HG03457 (cell line): ENCODE data around the gene GIMAP8.
"Not testable (repeated sequence)": the region's sequence is repeated elsewhere in the genome, so short reads cannot be mapped to it uniquely, and the experiment has no call there.

Experiments
- ATAC-seq: cut with Tn5 transposase; IDR thresholded peaks from one replicate; pipeline ENCODE4 v1.9.1; 2021; ENCODE audit warnings: moderate number of reproducible peaks; ENCODE audit not compliant: unreplicated experiment

Gene GIMAP8

DNA sequence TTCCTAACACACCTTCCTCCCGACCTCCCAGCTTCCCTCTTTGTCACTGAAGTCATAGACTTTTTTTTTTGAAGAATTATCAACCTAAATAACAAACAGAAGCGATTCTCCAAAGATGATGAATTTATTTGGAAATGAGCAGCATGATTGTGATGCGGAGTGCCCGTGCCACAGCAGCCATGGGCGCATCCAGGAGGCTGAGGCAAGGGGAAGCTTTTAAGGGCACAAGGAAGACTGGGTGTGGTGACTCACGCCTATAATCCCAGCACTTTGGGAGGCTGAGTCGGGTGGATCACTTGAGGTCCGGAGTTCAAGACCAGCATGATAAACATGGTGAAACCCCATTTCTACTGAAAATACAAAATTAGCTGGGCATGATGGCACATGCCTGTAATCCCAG, 16.2 kb upstream of the GIMAP8 start:
- no peak for ATAC-seq

DNA sequence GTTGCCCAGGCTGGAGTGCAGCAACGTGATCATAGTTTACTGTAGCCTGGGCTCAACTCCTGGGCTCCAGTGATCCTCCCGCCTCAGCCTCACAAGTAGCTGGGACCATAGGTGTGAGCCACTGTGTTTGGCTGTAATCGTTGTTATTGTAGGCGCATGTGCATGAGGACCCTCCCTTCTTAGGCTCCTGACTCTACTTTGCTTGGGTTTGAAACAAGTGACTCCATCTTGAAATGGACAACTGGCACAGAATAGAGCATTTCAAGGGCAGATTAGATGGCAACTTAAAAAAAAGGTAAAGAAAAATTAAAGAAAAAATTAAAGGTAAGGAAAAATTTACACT, 15.4 kb upstream of the GIMAP8 start:
- no peak for ATAC-seq

DNA sequence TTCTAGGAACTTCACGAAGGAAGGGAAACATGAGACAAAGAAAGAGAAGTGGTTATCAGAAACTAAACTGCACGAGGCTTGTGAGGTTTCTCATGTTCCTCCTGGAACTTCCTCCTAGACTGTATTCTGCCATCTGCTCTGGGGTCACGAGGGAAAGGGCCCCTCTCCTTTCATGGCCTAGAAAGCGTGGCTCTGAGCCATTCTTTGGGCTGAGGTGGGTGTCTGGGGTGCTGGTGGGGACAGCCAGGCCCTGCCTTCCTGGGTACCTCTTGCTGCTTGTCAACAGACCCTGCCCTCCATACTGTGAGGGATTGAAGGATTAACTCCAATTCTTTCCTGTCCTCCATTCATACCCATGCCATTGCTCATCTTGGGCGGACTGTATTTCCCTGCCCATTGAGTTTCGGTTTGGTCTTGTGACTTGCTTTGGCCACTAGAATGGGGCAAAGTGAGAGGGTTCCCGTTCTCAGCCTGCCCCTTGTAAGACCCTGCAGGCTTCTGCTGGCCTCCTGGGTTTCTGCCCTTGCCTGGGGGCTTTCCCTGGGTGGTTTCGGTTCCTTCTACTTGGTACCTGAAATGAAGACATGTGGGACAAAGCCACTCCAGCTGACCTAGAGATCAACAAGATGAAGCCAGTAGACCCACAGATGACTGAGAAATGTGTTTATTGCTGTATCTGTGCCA, 14.9 kb upstream of the GIMAP8 start:
- peak; percentile 90 for ATAC-seq

DNA sequence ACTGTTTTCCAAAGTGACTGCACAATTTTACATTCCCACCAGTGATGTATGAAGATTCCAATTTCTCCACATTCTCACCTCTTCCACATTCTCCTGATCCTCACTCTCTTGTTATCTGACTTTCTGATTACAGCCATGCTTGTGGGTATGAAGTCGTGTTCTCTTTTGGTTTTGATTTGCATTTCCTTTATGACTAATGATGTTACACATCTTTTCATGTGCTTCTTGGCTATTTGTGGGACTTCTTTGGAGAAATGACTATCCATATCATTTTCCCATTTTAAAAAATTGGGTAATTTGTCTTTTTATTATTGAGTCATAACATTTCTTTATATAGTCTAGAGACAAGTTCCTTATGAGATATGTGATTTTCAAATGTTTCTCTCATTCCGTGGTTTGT, 10.5 kb upstream of the GIMAP8 start:
- no peak for ATAC-seq

DNA sequence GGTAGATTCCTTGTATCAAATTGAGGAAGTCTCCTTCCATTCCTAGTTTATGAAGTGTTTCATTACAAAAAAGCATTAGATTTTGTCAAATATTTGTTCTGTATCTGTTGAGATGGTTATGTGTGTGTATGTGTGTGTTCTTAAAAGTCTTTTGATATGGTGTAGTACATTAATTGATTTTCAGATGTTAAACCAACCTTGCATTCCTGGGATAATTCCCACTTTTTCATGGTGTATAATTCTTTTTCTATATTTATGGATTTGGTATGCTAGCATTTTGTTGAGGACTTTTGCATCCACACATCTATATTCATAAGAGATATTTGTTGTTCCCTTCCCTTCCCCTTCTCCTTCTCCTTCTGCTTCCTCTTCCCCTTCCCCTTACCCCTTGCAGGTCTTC, 8.9 kb upstream of the GIMAP8 start:
- ATAC-seq, result no peak

DNA sequence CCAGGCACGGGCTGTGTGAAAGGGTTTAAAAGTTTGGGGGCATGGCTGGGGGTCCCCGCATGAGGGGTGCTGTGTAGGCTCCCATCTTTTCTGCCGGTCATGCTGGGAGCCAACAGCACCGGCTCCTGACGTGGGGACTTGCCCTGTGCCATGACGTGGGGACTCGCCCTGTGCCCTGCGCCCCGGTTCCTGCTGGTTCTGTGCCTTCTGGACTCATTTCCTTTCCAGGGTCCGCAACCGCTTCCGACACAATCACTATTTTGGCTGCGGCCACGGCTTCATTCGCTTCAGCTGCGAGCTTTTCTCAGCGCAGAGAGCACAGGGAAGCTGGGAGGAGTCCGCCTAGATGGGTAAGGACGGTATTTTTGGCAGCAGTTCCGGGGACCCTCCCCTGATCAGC, 7.6 kb upstream of the GIMAP8 start:
- no peak for ATAC-seq

DNA sequence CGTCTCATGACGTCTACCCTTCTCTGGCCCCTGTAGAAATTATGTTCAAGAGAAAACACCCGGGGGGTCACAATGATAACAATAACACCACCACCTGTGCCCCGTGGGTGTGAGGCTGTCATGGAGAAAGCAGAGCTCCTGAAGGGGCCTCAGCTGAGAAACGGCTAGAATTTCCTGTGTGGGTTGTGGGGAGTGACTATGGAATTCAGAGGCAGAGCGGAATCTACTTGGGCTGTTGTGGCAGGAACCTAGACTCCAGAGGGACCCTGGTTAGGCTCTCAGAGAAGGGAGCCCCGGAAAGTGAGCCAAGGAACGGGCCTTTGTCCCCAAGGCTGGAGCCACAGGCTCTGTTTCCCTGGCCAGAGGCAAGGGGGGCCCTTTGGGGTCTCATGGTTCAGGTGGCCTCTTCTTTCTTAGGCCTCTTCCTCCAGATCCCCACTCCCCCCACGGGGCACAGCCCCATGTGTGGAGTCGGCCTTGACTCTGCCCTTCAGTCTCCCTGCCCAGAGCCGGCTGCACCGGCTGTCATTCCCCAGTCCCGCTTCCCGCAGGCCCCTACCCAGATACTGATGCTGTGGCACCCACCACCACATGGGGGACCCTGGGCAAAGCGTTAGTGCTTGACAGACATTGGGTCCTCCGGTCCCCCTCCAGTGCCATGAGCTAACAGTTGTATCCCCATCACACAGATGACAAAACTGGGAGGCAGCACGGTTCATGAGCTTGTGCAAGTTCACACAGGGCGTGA, 6.5 kb upstream of the GIMAP8 start:
- no peak for ATAC-seq

DNA sequence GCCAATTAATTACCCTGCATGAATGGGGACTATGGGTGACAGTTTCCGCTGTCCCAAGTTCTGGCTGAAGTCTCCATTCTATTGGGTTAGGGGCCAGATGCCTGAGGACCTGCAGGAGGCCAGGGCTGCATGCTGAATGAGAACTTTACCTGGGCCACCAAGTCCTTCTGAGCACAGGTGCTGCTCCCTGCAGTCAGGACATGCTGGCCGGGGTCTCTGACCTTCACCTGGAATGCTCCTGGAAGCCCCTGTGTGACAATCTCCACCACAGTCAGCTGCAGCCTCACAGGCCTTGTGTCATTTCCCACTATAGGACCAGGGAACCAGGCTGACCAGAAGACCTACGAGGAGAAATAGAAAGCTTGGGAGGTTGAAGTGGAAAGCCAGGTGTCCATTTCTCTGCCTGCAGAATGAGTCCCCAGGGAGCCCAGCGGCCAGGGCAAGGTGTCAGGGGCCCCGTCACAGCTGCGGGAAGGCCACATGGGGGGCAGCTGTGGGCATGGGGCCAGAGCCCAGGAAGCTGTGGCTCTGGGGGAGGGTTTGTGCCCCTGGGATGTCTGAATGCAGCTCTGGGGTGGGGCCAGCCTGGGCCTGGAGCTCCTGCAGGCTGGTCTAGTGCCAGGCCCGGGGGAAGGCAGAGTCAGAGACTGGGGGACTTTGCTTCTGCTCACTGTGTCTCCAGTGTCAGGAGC, 5.6 kb upstream of the GIMAP8 start:
- no peak for ATAC-seq

DNA sequence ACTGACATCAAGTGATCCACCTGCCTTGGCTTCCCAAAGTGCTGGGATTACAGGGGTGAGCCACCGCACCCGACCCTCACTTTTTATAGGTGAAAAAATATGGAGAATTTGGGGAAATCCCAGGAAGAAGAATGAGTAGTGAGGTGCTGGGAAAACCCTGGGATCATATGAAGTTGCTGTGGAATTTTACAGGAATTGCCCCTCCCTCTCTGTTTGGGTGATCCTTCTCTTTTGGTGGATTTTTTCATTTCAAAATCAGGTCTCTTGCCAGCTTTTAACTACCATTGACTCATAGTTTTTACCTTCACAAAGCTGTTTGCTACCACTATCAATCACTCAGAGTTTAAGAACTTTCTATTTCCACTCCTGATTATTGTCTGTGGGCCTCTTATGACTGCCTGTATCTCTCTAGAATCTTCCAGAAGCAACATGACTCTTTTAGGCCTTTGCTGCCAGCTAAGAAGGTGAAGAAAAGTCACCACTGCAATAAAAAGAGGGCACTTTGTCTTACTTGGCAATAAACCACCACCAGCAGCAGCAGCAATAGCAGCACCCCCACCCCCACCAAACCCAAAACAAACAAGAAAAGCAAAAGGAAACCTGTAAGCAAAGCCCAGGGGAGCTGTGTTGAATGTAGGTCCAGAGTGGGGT, 4.0 kb upstream of the GIMAP8 start:
- ATAC-seq, result no peak

DNA sequence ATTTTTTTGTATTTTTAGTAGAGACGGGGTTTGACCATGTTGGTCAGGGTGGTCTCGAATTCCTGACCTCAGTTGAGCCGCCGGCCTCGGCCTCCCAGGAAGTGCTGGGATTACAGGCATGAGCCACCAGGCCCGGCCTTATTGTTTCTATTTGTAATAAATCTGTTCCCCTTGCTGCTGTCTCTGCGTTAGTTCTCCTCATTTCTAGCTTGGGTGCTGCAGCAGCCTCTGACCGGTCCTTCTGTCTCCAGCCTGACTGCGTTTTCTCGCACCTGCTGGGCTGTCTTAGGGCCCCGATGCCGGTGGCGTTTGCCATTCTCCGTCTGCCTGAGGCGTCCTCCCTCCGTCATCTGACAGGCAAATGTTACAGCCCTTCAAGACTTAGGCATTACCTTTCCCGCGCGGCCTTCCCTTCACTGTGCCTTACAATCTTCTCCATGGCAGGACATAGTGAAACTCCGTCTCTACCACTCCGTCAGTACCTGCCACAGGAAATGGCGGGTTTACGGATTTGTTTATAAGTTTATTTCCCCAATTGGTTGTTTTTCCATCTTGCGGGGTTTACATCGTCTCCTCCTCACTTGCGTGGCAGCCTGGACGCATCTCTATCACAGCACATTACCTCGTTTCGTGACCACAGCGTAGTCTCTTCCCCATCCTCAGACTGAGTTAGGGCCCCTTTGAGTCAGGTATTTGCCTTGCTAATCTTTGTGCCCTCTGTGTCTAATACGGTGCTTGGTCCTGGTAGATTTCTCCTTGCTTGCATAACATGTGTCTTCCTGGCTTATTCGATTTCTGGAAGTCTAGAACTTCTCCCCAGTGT, 2.3 kb upstream of the GIMAP8 start:
- ATAC-seq, result peak; percentile 6

DNA sequence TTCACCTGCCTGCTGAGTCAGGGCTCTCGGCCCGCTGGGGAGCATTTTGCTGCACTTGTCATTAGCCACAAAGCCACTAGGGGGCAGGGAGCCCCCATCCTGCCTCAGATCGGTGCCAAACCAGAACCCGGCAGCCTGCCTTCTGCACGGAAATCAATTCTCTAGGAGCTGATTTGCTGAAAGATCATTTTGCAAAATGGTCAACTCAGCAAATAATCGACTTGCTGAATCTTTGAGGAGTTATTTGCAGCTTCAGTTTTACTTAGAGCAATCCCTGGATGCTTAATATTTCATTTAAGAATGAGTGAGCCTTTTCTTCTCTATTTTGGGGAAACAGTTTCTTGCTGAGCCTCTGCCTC, 1.7 kb upstream of the GIMAP8 start:
- ATAC-seq, result peak; percentile 50

DNA sequence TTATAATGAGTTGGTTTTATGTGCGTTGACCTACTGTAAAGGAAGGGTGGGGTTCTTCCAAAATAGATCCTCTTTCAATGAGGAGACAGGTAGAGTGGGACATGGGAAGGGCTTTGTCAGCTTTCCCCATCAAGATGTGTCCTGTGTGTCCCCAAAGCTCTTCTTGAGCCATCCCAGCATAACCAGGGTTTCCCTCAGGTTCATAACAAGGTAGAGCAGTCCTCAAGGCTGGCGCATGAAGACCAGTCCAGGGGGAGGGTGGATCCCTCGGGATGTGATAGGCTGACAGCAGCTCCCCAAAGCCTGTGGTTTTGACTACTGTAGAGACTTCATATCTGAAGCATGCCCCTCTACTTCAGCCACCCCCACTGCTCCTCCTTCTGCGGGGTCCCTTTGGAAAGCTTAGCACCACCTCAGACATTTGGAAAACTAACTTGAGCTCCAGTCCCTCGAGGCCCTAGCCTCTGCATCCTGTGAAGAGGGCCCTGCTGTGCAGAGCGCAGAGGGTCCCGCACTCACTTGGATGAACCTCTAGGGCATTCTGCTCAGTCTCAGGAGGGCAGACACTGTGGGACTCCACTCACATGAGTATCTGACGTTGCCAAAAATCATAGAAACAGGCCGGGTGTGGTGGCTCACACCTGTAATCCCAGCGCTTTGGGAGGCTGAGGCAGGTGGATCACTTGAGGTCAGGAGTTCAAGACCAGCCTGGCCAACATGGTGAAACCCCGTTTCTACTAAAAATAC, 1.1 kb upstream of the GIMAP8 start:
- ATAC-seq, result no peak

DNA sequence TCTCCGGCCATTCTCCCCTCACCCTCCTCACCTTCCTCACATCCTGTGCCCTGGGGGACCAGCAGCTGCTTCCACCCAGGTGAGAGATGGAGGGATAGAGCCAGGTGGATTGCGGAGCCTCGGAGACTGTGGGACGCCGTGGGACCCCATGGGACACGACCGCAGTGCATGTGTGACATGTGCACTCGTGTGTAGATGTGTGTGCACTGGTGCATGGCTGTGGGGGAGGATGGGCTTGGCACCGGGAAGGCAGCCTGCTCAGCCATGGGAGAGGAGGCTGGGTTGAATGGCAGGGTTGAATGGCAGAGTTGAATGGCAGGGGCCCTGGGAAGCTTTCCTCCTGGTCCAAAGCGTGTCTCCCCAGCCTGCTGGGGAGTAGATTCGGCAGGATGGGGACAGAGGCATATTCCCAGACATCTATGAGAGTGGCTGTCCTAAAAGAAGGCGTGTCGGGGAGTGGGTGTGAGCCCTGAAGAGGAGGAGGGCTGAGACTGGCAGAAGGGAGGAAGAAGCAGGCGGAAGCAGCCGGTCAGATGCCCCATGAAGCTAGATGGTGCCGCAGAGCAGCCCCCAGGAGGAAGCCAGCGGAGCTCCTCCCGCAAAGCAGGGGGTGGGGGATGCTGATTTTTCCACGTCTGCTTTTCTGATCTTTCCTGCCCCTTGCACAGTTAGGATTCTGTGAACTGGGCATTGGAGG, 815 bp downstream of the GIMAP8 start:
- no peak for ATAC-seq

DNA sequence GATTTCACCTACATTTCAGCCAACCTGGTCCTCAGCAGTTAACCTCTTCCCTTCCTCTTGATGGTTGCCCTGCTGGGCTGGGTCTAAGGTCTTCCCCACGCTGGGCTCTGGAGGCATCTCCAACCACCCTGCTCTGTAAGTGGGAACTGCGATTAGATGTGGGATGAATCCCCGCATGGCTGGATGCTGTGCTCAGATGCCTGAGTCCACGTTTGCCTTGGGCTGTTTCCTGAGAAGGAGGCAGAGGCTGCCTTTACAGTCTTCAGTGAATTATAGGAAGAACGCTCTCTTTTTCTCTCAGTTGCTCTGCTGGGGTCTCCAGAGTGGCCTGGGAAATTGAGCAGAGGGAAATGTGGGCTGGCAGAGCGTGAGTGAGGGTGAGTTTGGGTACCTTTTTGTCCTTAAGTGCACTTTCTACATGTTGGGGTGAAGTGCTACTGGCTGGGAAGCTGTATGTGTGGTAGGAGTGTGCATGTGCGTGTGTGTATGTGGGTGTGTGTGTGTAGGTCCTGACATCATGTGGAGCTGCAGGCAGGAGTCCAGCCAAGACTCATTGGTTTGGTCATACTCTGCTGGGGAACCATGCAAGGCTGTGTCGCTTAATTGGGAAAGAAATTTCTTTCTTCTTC, 1.5 kb downstream of the GIMAP8 start:
- ATAC-seq, result no peak

DNA sequence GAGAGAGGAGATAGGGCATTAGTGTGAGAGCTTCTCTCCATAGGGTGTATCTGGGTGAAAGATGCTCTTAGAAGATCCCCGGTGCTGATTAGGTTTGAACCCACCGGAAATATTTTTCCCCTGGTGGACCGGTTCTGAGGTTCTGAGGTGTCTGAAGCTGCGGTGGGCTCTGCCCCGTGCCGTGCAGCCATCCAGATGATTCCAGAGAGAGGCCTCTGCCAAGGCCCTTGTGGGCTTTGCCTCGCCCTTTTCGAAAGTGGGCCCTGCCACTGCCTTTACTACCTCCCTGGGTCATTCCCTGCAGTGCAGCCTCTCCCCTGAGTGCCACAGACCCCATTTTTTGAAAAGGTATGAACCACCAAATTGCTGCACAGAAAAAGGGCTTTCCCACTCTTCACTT, 2.8 kb downstream of the GIMAP8 start:
- no peak for ATAC-seq

DNA sequence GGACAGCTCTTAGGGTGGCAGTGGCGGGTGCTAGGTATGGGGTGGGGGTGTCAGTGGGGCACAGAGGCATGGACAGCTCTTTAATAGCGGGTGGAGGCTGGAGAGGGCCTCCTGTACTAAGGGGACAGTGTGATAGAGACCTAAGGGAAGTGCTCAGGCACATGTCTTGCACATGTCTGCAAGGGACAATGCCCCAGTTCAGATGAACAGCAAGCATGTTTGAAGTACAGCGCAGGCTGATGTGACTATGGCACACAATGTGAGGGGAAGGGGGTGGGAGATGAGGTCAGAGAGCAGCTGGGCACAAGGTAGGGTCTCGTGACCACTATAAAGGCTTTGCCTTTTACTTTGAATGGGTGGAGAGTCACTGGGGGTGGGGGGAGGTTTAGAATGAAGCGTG, 3.5 kb downstream of the GIMAP8 start:
- ATAC-seq, result no peak

DNA sequence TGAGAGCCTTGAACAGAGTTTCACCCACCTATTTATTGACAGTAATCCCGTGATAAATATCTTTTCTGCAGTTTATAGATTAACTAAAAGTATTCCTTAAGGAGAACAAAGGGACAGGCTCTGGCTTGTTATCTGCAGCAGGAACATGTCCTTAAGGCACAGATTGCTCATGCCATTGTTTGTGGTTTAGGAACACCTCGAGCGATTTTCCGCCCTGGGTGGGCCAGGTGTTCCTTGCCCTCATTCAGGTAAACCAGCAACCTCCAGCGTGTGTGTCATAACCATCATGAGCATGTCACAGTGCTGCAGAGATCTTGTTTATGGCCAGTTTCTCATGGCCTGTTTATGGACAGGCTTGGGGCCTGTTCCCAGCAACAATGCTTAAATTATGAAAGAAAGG, 6.6 kb downstream of the GIMAP8 start:
- not testable (repeated sequence) for ATAC-seq

DNA sequence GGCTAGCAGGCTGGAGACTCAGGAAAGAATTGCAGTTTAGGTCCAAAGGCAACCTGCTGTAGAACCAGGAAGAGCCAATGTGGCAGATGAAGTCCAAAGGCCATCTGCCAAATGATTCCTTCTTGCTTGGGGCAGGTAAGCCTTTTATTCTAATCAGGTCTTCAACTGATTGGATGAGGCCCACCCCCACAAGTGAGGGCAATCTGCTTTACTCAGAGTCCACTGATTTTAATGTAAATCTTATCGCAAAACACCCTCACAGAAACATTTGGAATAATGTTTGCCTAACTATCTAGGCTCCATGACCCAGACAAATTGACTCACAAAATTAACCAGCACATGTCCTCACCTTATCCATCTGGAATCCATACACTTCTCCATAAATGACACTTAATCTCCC, 7.8 kb downstream of the GIMAP8 start:
- no peak for ATAC-seq

DNA sequence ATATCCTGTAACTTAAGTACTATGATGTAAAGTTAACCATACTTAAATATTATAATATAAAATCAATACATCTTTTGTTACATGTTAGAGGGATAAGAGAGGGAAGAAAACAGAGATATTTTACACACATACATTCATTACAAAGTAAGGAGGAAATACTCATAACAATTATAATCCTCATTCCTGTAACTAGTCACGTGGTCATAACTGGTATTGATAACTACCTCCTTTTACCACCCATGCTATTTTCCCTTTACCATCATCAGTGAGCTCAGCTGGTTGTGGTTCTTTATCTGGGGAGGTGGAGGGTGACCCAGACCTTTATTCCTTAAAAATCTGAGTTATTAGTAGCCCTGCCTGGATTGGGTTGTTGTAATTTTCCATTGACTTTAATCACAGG, 8.3 kb downstream of the GIMAP8 start:
- no peak for ATAC-seq
